ENCODE results near the gene DDX43. TPM values are rescaled to one million over a fixed set of nuclear protein-coding genes. Genes with fewer than 3 reads are reported as not detected.

DDX43 gene
- polyA plus RNA-seq, 1 donor from 2014 or later = not detected

DNA sequence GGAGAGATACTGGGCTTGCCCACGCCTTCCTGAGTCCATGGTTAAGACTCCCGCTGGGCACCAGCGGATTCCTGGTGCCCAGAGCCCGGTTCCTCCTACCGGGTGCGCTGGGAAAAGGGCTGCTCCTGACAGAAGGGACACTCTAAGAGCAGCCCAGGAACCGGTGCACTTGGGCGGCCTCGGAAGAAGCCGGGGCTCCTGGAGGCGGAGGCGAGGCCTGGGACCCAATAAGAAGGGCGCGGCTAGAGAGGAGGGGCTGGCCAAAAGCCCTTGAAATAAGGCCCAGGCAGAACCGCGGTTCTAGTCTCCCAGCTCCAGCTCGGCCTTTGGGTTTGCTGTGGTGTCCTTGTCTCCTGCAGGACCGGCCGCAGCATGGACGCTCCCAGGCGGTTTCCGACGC lies 32.3 kb upstream of the DDX43 start, which contains the start of gene KHDC3L:
Gene KHDC3L (plus strand): TSS at position 301 of the 400 bp plus-strand sequence. CDS start 72 bp downstream, at position 373.
- H4K20me1 ChIP-seq (ENCODE audit: insufficient read depth) = no peaks in the 10 kb centered on the region
- no peak within 1 kb of the TSS for H3K4me3 ChIP-seq (ENCODE audit: low read length)
- TF ChIP-seq SMC3 (conservative IDR thresholded peaks at IDR 0.05; ENCODE audit: poor library complexity) (no peak), POLR2AphosphoS5 (IDR thresholded peaks at IDR 0.05) (no peak), TAF1 (IDR thresholded peaks at IDR 0.05; ENCODE audit: low read depth) (no peak), CTCF (IDR thresholded peaks at IDR 0.05; ENCODE audit: poor library complexity, severe bottlenecking) (no peak), REST (IDR thresholded peaks at IDR 0.05; ENCODE audit: borderline replicate concordance) (no peak), MXI1 (conservative IDR thresholded peaks at IDR 0.05; ENCODE audit: poor library complexity, severe bottlenecking) (no peak), EZH2 (IDR thresholded peaks at IDR 0.05; ENCODE audit: borderline replicate concordance, insufficient read depth, low read length, poor library complexity, severe bottlenecking) (no peak), EP300 (conservative IDR thresholded peaks at IDR 0.05; ENCODE audit: poor library complexity, severe bottlenecking) (no peak), RAD21 (conservative IDR thresholded peaks at IDR 0.05) (no peak)
- H3K79me2 ChIP-seq (replicated peaks; ENCODE audit: insufficient read depth, low read length) = no peaks in the 10 kb centered on the region
- H3K36me3 ChIP-seq (ENCODE audit: insufficient read depth, low read length) = no peaks in the 10 kb centered on the region
- no peak within 1 kb of the TSS for H3K4me2 ChIP-seq (ENCODE audit: low read length)
- H3K27me3 ChIP-seq (ENCODE audit: insufficient read depth, low read depth, low read length) = no peaks in the 10 kb centered on the region
- no peak within 1 kb of the TSS for H3K9ac ChIP-seq (ENCODE audit: low read length)
- H2AFZ ChIP-seq (ENCODE audit: low read depth, low read length) = no peak within 1 kb of the TSS
- H3F3A ChIP-seq (ENCODE audit: insufficient read depth, low read length, poor library complexity, severe bottlenecking) = no peaks in the 10 kb centered on the region
- H3K9me2 ChIP-seq (ENCODE audit: insufficient read depth, low read length) = no peaks in the 10 kb centered on the region
- no peaks in the 10 kb centered on the region for H3K9me3 ChIP-seq (ENCODE audit: low read length)
- no peak within 1 kb of the TSS for H3K27ac ChIP-seq (ENCODE audit: low read length)

GRCh38 chr6:73362869-73363536 lies 31.6 kb upstream of the DDX43 start:
- Histone ChIP-seq H3K9me3 (ENCODE audit: low read length) (no peaks in the 10 kb centered on the region), H3K27me3 (ENCODE audit: insufficient read depth, low read depth, low read length) (no peaks in the 10 kb centered on the region), H3F3A (ENCODE audit: insufficient read depth, low read length, poor library complexity, severe bottlenecking) (no peaks in the 10 kb centered on the region), H4K20me1 (ENCODE audit: insufficient read depth) (no peaks in the 10 kb centered on the region), H3K9ac (ENCODE audit: low read length) (no peak overlapping the region), H3K79me2 (replicated peaks; ENCODE audit: insufficient read depth, low read length) (no peaks in the 10 kb centered on the region), H3K4me2 (ENCODE audit: low read length) (no peak overlapping the region), H3K4me3 (ENCODE audit: low read length) (no peak overlapping the region), H3K27ac (ENCODE audit: low read length) (no peak overlapping the region), H3K9me2 (ENCODE audit: insufficient read depth, low read length) (no peaks in the 10 kb centered on the region), H3K36me3 (ENCODE audit: insufficient read depth, low read length) (no peaks in the 10 kb centered on the region), H2AFZ (ENCODE audit: low read depth, low read length) (no peak overlapping the region)
- TF ChIP-seq POLR2AphosphoS5 (IDR thresholded peaks at IDR 0.05) (no peak), CTCF (IDR thresholded peaks at IDR 0.05; ENCODE audit: poor library complexity, severe bottlenecking) (no peak), MXI1 (conservative IDR thresholded peaks at IDR 0.05; ENCODE audit: poor library complexity, severe bottlenecking) (no peak), REST (IDR thresholded peaks at IDR 0.05; ENCODE audit: borderline replicate concordance) (no peak), SMC3 (conservative IDR thresholded peaks at IDR 0.05; ENCODE audit: poor library complexity) (no peak), RAD21 (conservative IDR thresholded peaks at IDR 0.05) (no peak)
